Measurements from ENCODE around the gene FN1. TPM values are rescaled to one million over a fixed set of nuclear protein-coding genes. Genes with fewer than 3 reads are reported as not detected.

The FN1 gene
- total RNA-seq, 1 experiment from 2014 or later = 1,570 TPM

- H3K27ac ChIP-seq (ENCODE audit: low read depth, low read length, poor library complexity, severe bottlenecking) = no peak overlapping the region
- no peak overlapping the region for H3K4me3 ChIP-seq (ENCODE audit: low read depth, low read length, poor library complexity, severe bottlenecking)
- ChIA-PET POLR2A (ENCODE audit: low non-redundant PET) (no interaction called here), CTCF (no interaction called here)
- TF ChIP-seq CTCF (conservative IDR thresholded peaks at IDR 0.05; ENCODE audit: low read depth, low read length) (no peak), EZH2 (IDR thresholded peaks at IDR 0.05; ENCODE audit: borderline replicate concordance, low read depth, low read length, poor library complexity, severe bottlenecking) (no peak)
- no TSS peak for BruUV-seq (replicated peaks)
- H3K27me3 ChIP-seq (replicated peaks; ENCODE audit: insufficient read depth, low read depth, low read length, poor library complexity) = no peaks in the 10 kb centered on the region
- intact Hi-C loops (cut with micrococcal nuclease; ENCODE audit: unreplicated experiment) = no loop called here
- H3K36me3 ChIP-seq (ENCODE audit: insufficient read depth, low read length, poor library complexity, severe bottlenecking) = peaks cover 94% of the 10 kb centered on the region
- H3K4me1 ChIP-seq (ENCODE audit: insufficient read depth, low read length, poor library complexity, severe bottlenecking) = peaks cover 17% of the 10 kb centered on the region
- no peak for DNase-seq (ENCODE audit: low spot score)
- H3K9me3 ChIP-seq (ENCODE audit: low read depth, low read length, poor library complexity, severe bottlenecking) = no peaks in the 10 kb centered on the region
Measured at GRCh38 chr2:215407590-215408264, 28.1 kb downstream of the FN1 start.

- TF ChIP-seq EZH2 (IDR thresholded peaks at IDR 0.05; ENCODE audit: borderline replicate concordance, low read depth, low read length, poor library complexity, severe bottlenecking) (no peak), CTCF (conservative IDR thresholded peaks at IDR 0.05; ENCODE audit: low read depth, low read length) (no peak)
- Histone ChIP-seq H3K4me1 (ENCODE audit: insufficient read depth, low read length, poor library complexity, severe bottlenecking) (peaks cover 22% of the 10 kb centered on the region), H3K9me3 (ENCODE audit: low read depth, low read length, poor library complexity, severe bottlenecking) (no peaks in the 10 kb centered on the region), H3K27ac (ENCODE audit: low read depth, low read length, poor library complexity, severe bottlenecking) (peak overlapping the region; percentile 21), H3K27me3 (replicated peaks; ENCODE audit: insufficient read depth, low read depth, low read length, poor library complexity) (no peaks in the 10 kb centered on the region), H3K36me3 (ENCODE audit: insufficient read depth, low read length, poor library complexity, severe bottlenecking) (peaks cover 95% of the 10 kb centered on the region), H3K4me3 (ENCODE audit: low read depth, low read length, poor library complexity, severe bottlenecking) (no peak overlapping the region)
- no TSS peak for BruUV-seq (replicated peaks)
- DNase-seq (ENCODE audit: low spot score) = no peak
- ChIA-PET POLR2A (ENCODE audit: low non-redundant PET) (no interaction called here), CTCF (no interaction called here)
- intact Hi-C loops (cut with micrococcal nuclease; ENCODE audit: unreplicated experiment) = no loop called here
Measured at GRCh38 chr2:215407061-215407460, 28.8 kb downstream of the FN1 start.

- BruUV-seq (replicated peaks) = TSS peak; percentile 4
- CTCF ChIA-PET = no interaction called here
- H3K4me1 ChIP-seq (ENCODE audit: insufficient read depth, low read length, poor library complexity, severe bottlenecking) = peaks cover 25% of the 10 kb centered on the region
- POLR2A ChIA-PET (ENCODE audit: low non-redundant PET) = no interaction called here
- H3K27ac ChIP-seq (ENCODE audit: low read depth, low read length, poor library complexity, severe bottlenecking) = peak overlapping the region; percentile 21
- intact Hi-C loops (cut with micrococcal nuclease; ENCODE audit: unreplicated experiment) = no loop called here
- H3K9me3 ChIP-seq (ENCODE audit: low read depth, low read length, poor library complexity, severe bottlenecking) = no peaks in the 10 kb centered on the region
- no peaks in the 10 kb centered on the region for H3K27me3 ChIP-seq (replicated peaks; ENCODE audit: insufficient read depth, low read depth, low read length, poor library complexity)
- no peak for DNase-seq (ENCODE audit: low spot score)
- peaks cover 98% of the 10 kb centered on the region for H3K36me3 ChIP-seq (ENCODE audit: insufficient read depth, low read length, poor library complexity, severe bottlenecking)
- H3K4me3 ChIP-seq (ENCODE audit: low read depth, low read length, poor library complexity, severe bottlenecking) = no peak overlapping the region
- TF ChIP-seq CTCF (conservative IDR thresholded peaks at IDR 0.05; ENCODE audit: low read depth, low read length) (no peak), EZH2 (IDR thresholded peaks at IDR 0.05; ENCODE audit: borderline replicate concordance, low read depth, low read length, poor library complexity, severe bottlenecking) (no peak)
Measured at GRCh38 chr2:215405722-215406581, 29.9 kb downstream of the FN1 start.
